IMR-90 (cell line): ENCODE measurements around the gene SHROOM3. TPM values are rescaled to one million over a fixed set of nuclear protein-coding genes. Genes with fewer than 3 reads are reported as not detected.

Experiments used
- ATAC-seq: fragments of 200-7000 bp; cut with Tn5 transposase; 2 replicates; pipeline ENCODE4 v1.9.1; 2020; ENCODE audit warnings: low read depth, mild to moderate bottlenecking, moderate library complexity
- BruUV-seq: library from RNA; stranded (reverse); fragments of 400-500 nt; replicated peaks from 2 replicates; lab custom pipeline; 2021; lab: Mats Ljungman, UMichigan
- CTCF ChIA-PET: fragments of 300-600 bp; formaldehyde crosslinking; extraction: SDS; loops from one replicate; lab custom pipeline; 2021; ENCODE audit warnings: antibody characterized with exemption; lab: Yijun Ruan, JAX
- POLR2A ChIA-PET: fragments of 300-600 bp; sonication (Branson Sonifier 250); formaldehyde crosslinking; loops from one replicate; lab custom pipeline; 2022; ENCODE audit warnings: antibody characterized with exemption; ENCODE audit not compliant: unreplicated experiment; lab: Charles Lee
- DNase-seq: peaks from one replicate; pipeline ENCODE4 v3.0.0; 2013
- H2AFZ ChIP-seq: replicated peaks from 2 replicates; pipeline ENCODE3; 2013; ENCODE audit warnings: low read length, mild to moderate bottlenecking; ENCODE audit not compliant: poor library complexity
- H2AK5ac ChIP-seq: 2 replicates; pipeline ENCODE4 v1.6.1; 2013; ENCODE audit warnings: low read depth, low read length, inconsistent platforms
- H2AK9ac ChIP-seq: replicated peaks from 2 replicates; pipeline ENCODE3; 2013; ENCODE audit warnings: mild to moderate bottlenecking, low read depth, low read length, moderate library complexity; ENCODE audit not compliant: poor library complexity
- H2BK120ac ChIP-seq: 2 replicates; pipeline ENCODE4 v1.6.1; 2013; ENCODE audit warnings: low read depth, low read length, inconsistent platforms
- H2BK15ac ChIP-seq: 3 replicates; pipeline ENCODE4 v1.6.1; 2013; ENCODE audit warnings: low read depth, low read length, inconsistent platforms
- H2BK20ac ChIP-seq: 2 replicates; pipeline ENCODE4 v1.6.1; 2013; ENCODE audit warnings: low read depth, mild to moderate bottlenecking, inconsistent platforms, low read length, moderate library complexity
- H2BK5ac ChIP-seq: 2 replicates; pipeline ENCODE4 v1.6.1; 2013; ENCODE audit warnings: mild to moderate bottlenecking, low read depth, low read length, inconsistent platforms; ENCODE audit not compliant: poor library complexity, severe bottlenecking
- H3K14ac ChIP-seq: replicated peaks from 2 replicates; pipeline ENCODE4 v1.6.1; 2013; ENCODE audit warnings: low read depth, low read length, inconsistent platforms
- H3K18ac ChIP-seq: 2 replicates; pipeline ENCODE4 v1.6.1; 2013; ENCODE audit warnings: low read depth, low read length, control low read depth
- H3K23ac ChIP-seq: 2 replicates; pipeline ENCODE4 v1.6.1; 2013; ENCODE audit warnings: low read depth, low read length, inconsistent platforms
- H3K27ac ChIP-seq: 2 replicates; pipeline ENCODE4 v1.5.1; 2013; ENCODE audit warnings: mild to moderate bottlenecking, control low read depth, low read length; ENCODE audit not compliant: insufficient read depth
- H3K27me3 ChIP-seq: 2 replicates; pipeline ENCODE4 v1.6.1; 2013; ENCODE audit warnings: low read length; ENCODE audit not compliant: control insufficient read depth, insufficient read depth
- H3K36me3 ChIP-seq: 2 replicates; pipeline ENCODE4 v1.6.1; 2013; ENCODE audit warnings: low read length, mixed read lengths; ENCODE audit not compliant: control insufficient read depth, insufficient read depth
- H3K4ac ChIP-seq: 2 replicates; pipeline ENCODE4 v1.6.1; 2013; ENCODE audit warnings: low read depth, low read length, inconsistent platforms
- H3K4me1 ChIP-seq: 2 replicates; pipeline ENCODE4 v1.6.1; 2013; ENCODE audit warnings: low read length, mixed read lengths; ENCODE audit not compliant: control insufficient read depth, insufficient read depth
- H3K4me2 ChIP-seq: 2 replicates; pipeline ENCODE4 v1.6.1; 2013; ENCODE audit warnings: low read depth, mild to moderate bottlenecking, control low read depth, low read length, moderate library complexity
- H3K4me3 ChIP-seq: 2 replicates; pipeline ENCODE4 v1.5.1; 2013; ENCODE audit warnings: low read depth, mild to moderate bottlenecking, control low read depth, low read length, moderate library complexity; ENCODE audit not compliant: insufficient read depth
- H3K56ac ChIP-seq: 2 replicates; pipeline ENCODE4 v1.6.1; 2013; ENCODE audit warnings: low read length, inconsistent platforms; ENCODE audit not compliant: insufficient read depth; ENCODE audit errors: extremely low read depth
- H3K79me1 ChIP-seq, 2 experiments: 2 replicates each; pipeline ENCODE4 v1.6.1; 2013; ENCODE audit warnings: low read length in 2 of 2, inconsistent platforms in 1 of 2, low read depth in 1 of 2
- H3K9ac ChIP-seq: 2 replicates; pipeline ENCODE4 v1.6.1; 2013; ENCODE audit warnings: low read depth, low read length, control low read depth
- H3K9me1 ChIP-seq: 2 replicates; pipeline ENCODE4 v1.6.1; 2013; ENCODE audit warnings: low read length, inconsistent platforms; ENCODE audit not compliant: insufficient read depth
- H3K9me3 ChIP-seq: 2 replicates; pipeline ENCODE4 v1.6.1; 2013; ENCODE audit warnings: low read length; ENCODE audit not compliant: control insufficient read depth, insufficient read depth
- H4K20me1 ChIP-seq: 2 replicates; pipeline ENCODE4 v1.6.1; 2013; ENCODE audit warnings: low read length, inconsistent platforms; ENCODE audit not compliant: insufficient read depth
- H4K5ac ChIP-seq: 2 replicates; pipeline ENCODE4 v1.6.1; 2013; ENCODE audit warnings: mild to moderate bottlenecking, low read depth, low read length, control low read depth
- H4K8ac ChIP-seq, 2 experiments: 2 replicates each; pipeline ENCODE4 v1.6.1; 2013; ENCODE audit warnings: low read depth in 2 of 2, low read length in 2 of 2, control low read depth in 1 of 2, inconsistent platforms in 1 of 2
- H4K91ac ChIP-seq: 2 replicates; pipeline ENCODE4 v1.6.1; 2013; ENCODE audit warnings: low read depth, low read length, inconsistent platforms; ENCODE audit not compliant: insufficient read depth
- BHLHE40 ChIP-seq: fragments of 150-350 bp; IDR thresholded peaks from 2 replicates; pipeline ENCODE4 v1.6.1; 2016; ENCODE audit warnings: mild to moderate bottlenecking, low read depth, low read length
- CEBPB ChIP-seq: IDR thresholded peaks from 2 replicates; pipeline ENCODE4 v1.6.1; 2012; ENCODE audit warnings: low read depth, low read length, improper control_type of control experiment
- CHD1 ChIP-seq: IDR thresholded peaks from 2 replicates; pipeline ENCODE4 v1.6.1; 2012; ENCODE audit warnings: low read depth, low read length, improper control_type of control experiment
- ELK1 ChIP-seq: fragments of 150-350 bp; IDR thresholded peaks from 2 replicates; pipeline ENCODE4 v1.6.1; 2016; ENCODE audit warnings: low read depth, mild to moderate bottlenecking, low read length, moderate library complexity, borderline replicate concordance
- FOS ChIP-seq: fragments of 150-350 bp; IDR thresholded peaks from 2 replicates; pipeline ENCODE4 v1.6.1; 2016; ENCODE audit warnings: low read depth, low read length
- MAFK ChIP-seq: IDR thresholded peaks from 2 replicates; pipeline ENCODE4 v1.6.1; 2012; ENCODE audit warnings: low read depth, low read length, improper control_type of control experiment
- MAZ ChIP-seq: IDR thresholded peaks from 2 replicates; pipeline ENCODE4 v1.6.1; 2012; ENCODE audit warnings: low read depth, mild to moderate bottlenecking, low read length, improper control_type of control experiment, moderate library complexity, borderline replicate concordance
- MXI1 ChIP-seq: IDR thresholded peaks from 2 replicates; pipeline ENCODE4 v1.6.1; 2012; ENCODE audit warnings: low read depth, mild to moderate bottlenecking, low read length, moderate library complexity, borderline replicate concordance
- NFE2L2 ChIP-seq: fragments of 150-350 bp; IDR thresholded peaks from 2 replicates; pipeline ENCODE4 v1.6.1; 2016; ENCODE audit warnings: low read depth, mild to moderate bottlenecking, low read length
- POLR2A ChIP-seq: IDR thresholded peaks from 2 replicates; pipeline ENCODE4 v1.6.1; 2012; ENCODE audit warnings: mild to moderate bottlenecking, low read depth, low read length
- RAD21 ChIP-seq: IDR thresholded peaks from 2 replicates; pipeline ENCODE4 v1.6.1; 2012; ENCODE audit warnings: low read length, improper control_type of control experiment
- RFX5 ChIP-seq: IDR thresholded peaks from 2 replicates; pipeline ENCODE4 v1.8.0; 2012; ENCODE audit warnings: low read depth, mild to moderate bottlenecking, low read length, moderate library complexity
- SMC3 ChIP-seq: fragments of 150-350 bp; IDR thresholded peaks from 2 replicates; pipeline ENCODE4 v1.6.1; 2016; ENCODE audit warnings: low read depth, mild to moderate bottlenecking, antibody characterized with exemption, low read length, moderate library complexity
- USF2 ChIP-seq: fragments of 150-350 bp; IDR thresholded peaks from 2 replicates; pipeline ENCODE4 v1.6.1; 2017; ENCODE audit warnings: mild to moderate bottlenecking, antibody characterized with exemption, low read length, low read depth
- WGBS, 2 experiments: methylation state at CpG; one replicate each; pipeline versions ENCODE4 v1.1.5 to v1.1.7; 2013; ENCODE audit warnings: missing lambda C conversion rate in 2 of 2; ENCODE audit not compliant: insufficient read length in 1 of 2; ENCODE audit errors: extremely low coverage in 2 of 2; 5-methylcytosine and 5-hydroxymethylcytosine counted together
- dilution Hi-C: fragments of 300-500 bp; cut with HindIII; formaldehyde crosslinking; loops from one replicate; pipeline ENCODE4 v1.14.3; 2018; ENCODE audit warnings: low sequenced_read_pairs; ENCODE audit not compliant: unreplicated experiment
- in situ Hi-C: fragments of 300-500 bp; cut with MboI; formaldehyde crosslinking; loops from 3 replicates; pipeline ENCODE4 v1.14.3; 2019; ENCODE audit warnings: low sequenced_read_pairs, inconsistent platforms, mixed read lengths
- intact Hi-C: fragments of 100-400 bp; cut with micrococcal nuclease; formaldehyde crosslinking; loops from 2 replicates; pipeline ENCODE4 v1.10.0; 2022
- polyA plus RNA-seq, 3 experiments: library from polyadenylated mRNA; depleted of rRNA; stranded (reverse); fragments of >200 nt; gene quantifications; 2 replicates each; pipeline ENCODE4 v1.2.3, GENCODE V29; 2012; ENCODE audit warnings: low replicate concordance in 1 of 3
- total RNA-seq: library from RNA; depleted of rRNA; stranded (reverse); fragments of >200 nt; gene quantifications from 2 replicates; pipeline ENCODE4 v1.2.3, GENCODE V29; 2012
- TF ChIP-seq, protein P1 (sequence below): conservative IDR thresholded peaks from 2 replicates; pipeline ENCODE4 v1.5.1; 2012; ENCODE audit warnings: mild to moderate bottlenecking, low read depth, low read length, improper control_type of control experiment

SHROOM3 gene
- total and polyA plus RNA-seq, 2 of the 4 experiments (the other 2 are of a cell fraction), result 10.8 to 19.5 TPM

DNA sequence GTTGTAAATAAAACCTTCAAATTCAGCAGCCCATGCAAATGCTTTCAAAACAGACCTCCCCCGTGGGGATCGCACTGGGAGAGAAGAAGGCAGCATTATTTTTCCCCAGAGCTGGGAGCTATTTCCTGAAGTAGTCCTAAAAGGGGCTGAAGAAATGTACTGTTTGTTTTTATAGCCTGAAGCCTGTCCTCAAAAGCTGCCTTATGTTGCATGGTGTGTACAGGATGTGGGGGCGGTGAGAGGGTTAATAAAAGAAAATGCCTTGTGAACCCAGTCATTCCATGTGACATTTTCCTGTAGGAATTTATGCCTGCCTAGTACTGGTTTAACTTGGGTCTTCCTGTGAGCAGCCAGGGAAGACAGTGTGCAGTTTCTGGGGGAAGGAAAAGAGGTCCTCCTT is 318.8 kb downstream of the SHROOM3 start:
- POLR2A ChIA-PET, result interaction anchor here (0.6 to 1.5 kb wide), 8 partner anchors 8 to 335 kb away, joined by 3 to 5 read pairs (median 4); no protein-coding TSS in a partner anchor
- Histone ChIP-seq H2AK5ac (peak overlapping the region; percentile 100), H3K36me3 (peaks cover 23% of the 10 kb centered on the region), H3K23ac (peak overlapping the region; percentile 100), H4K91ac (peak overlapping the region; percentile 100), H3K9ac (peak overlapping the region; percentile 91), H3K56ac (peak overlapping the region; percentile 99), H2BK20ac (peak overlapping the region; percentile 100), H3K27me3 (no peaks in the 10 kb centered on the region), H3K18ac (peak overlapping the region; percentile 99), H2BK5ac (peak overlapping the region; percentile 100), H3K4me1 (peaks cover 36% of the 10 kb centered on the region), H3K9me3 (no peaks in the 10 kb centered on the region), H3K27ac (peak overlapping the region; percentile 99), H4K5ac (peak overlapping the region; percentile 99), H4K20me1 (no peaks in the 10 kb centered on the region), H3K9me1 (peaks cover 30% of the 10 kb centered on the region), H2AK9ac (peak overlapping the region; percentile 56), H2AFZ (peak overlapping the region; percentile 46), H3K4me3 (no peak overlapping the region), H3K14ac (peak overlapping the region; percentile 100), H3K79me1 (peaks cover 42 to 73% of the 10 kb centered on the region in 2 experiments), H3K4me2 (peak overlapping the region; percentile 73), H2BK15ac (peak overlapping the region; percentile 94), H3K4ac (peak overlapping the region; percentile 100), H4K8ac (peak overlapping the region; percentile 96 to 99), H2BK120ac (peak overlapping the region; percentile 100)
- peak; percentile 73 for ATAC-seq
- in situ Hi-C loops, result loop anchor here (25.0 kb wide), 1 partner anchor 408 kb away; the partner anchor contains the start of gene CCNG2
- CTCF ChIA-PET, result interaction anchor here (0.7 to 1.0 kb wide), 3 partner anchors 10 to 51 kb away, joined by 3 to 4 read pairs (median 3); no protein-coding TSS in a partner anchor
- WGBS, 2 experiments, result 0% methylated on average over 1 of the region's 3 CpGs; no CpG with 5 or more reads in 1 of the 2 experiments
- BruUV-seq, result no TSS peak
- dilution Hi-C loops, result no loop called here
- DNase-seq, result peak; percentile 98
- intact Hi-C loops, result loop anchor here (1.0 to 10.0 kb wide), 8 partner anchors 28 to 579 kb away; partner anchors contain the start of gene SEPTIN11
- TF ChIP-seq CEBPB (peak; percentile 59), NFE2L2 (peak; percentile 16; the same call in 1 of the 2 replicates), MAZ (no peak), USF2 (no peak), SMC3 (peak; percentile 17; the same call in 1 of the 2 replicates), RFX5 (no peak), FOS (no peak; the same call in 1 of the 2 replicates), MAFK (no peak), CHD1 (no peak), MXI1 (no peak), ELK1 (no peak), POLR2A (0 out of 2 replicates have a peak, but pooled peaks have one; percentile 57), BHLHE40 (peak; percentile 17; the same call in 1 of the 2 replicates), RAD21 (no peak; the same call in none of the 2 replicates)
- TF ChIP-seq, protein P1, sequence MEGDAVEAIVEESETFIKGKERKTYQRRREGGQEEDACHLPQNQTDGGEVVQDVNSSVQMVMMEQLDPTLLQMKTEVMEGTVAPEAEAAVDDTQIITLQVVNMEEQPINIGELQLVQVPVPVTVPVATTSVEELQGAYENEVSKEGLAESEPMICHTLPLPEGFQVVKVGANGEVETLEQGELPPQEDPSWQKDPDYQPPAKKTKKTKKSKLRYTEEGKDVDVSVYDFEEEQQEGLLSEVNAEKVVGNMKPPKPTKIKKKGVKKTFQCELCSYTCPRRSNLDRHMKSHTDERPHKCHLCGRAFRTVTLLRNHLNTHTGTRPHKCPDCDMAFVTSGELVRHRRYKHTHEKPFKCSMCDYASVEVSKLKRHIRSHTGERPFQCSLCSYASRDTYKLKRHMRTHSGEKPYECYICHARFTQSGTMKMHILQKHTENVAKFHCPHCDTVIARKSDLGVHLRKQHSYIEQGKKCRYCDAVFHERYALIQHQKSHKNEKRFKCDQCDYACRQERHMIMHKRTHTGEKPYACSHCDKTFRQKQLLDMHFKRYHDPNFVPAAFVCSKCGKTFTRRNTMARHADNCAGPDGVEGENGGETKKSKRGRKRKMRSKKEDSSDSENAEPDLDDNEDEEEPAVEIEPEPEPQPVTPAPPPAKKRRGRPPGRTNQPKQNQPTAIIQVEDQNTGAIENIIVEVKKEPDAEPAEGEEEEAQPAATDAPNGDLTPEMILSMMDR, result no peak
